ENCODE measurements around the gene USP17L24. TPM values are rescaled to one million over a fixed set of nuclear protein-coding genes. Genes with fewer than 3 reads are reported as not detected.

The USP17L24 gene
- not detected in 2 replicates for total RNA-seq

GRCh38 chr4:9324865-9325264 is at the start of gene USP17L24:
Gene USP17L24 (plus strand): TSS chr4:9325165. CDS start chr4:9325165, 0 bp downstream.

GRCh38 chr4:9329611-9330010 is 4.6 kb downstream of the USP17L24 start, which contains the start of gene USP17L25:
Gene USP17L25 (plus strand): TSS chr4:9329911. CDS start chr4:9329911, 0 bp downstream.

GRCh38 chr4:9334358-9334757 is 9.4 kb downstream of the USP17L24 start, which contains the start of gene USP17L26:
Gene USP17L26 (plus strand): TSS chr4:9334658. CDS start chr4:9334658, 0 bp downstream.

GRCh38 chr4:9339103-9339502 is 14.1 kb downstream of the USP17L24 start, which contains the start of gene USP17L5:
Gene USP17L5 (plus strand): TSS chr4:9339403. CDS start chr4:9339403, 0 bp downstream.

GRCh38 chr4:9343848-9344247 is 18.9 kb downstream of the USP17L24 start, which contains the start of gene USP17L27:
Gene USP17L27 (plus strand): TSS chr4:9344148. CDS start chr4:9344148, 0 bp downstream.

GRCh38 chr4:9348593-9348992 is 23.6 kb downstream of the USP17L24 start, which contains the start of gene USP17L28:
Gene USP17L28 (plus strand): TSS chr4:9348893. CDS start chr4:9348893, 0 bp downstream.

GRCh38 chr4:9353338-9353737 is 28.4 kb downstream of the USP17L24 start, which contains the start of gene USP17L29:
Gene USP17L29 (plus strand): TSS chr4:9353638. CDS start chr4:9353638, 0 bp downstream.

GRCh38 chr4:9362829-9363228 is 37.9 kb downstream of the USP17L24 start, which contains the start of gene USP17L30:
Gene USP17L30 (plus strand): TSS chr4:9363129. CDS start chr4:9363129, 0 bp downstream.

Other genes starting within 250 kb of the USP17L24 start
- not detected in 2 replicates for gene FAM90A26, start 154.8 kb upstream of the USP17L24 start, total RNA-seq
- not detected in 2 replicates for gene USP17L10, start 114.5 kb upstream of the USP17L24 start, total RNA-seq
- not detected in 2 replicates for gene USP17L11, start 109.8 kb upstream of the USP17L24 start, total RNA-seq
- gene USP17L12, start 105.0 kb upstream of the USP17L24 start, total RNA-seq: not detected in 2 replicates
- gene USP17L13, start 100.3 kb upstream of the USP17L24 start, total RNA-seq: not detected in 2 replicates
- not detected in 2 replicates for gene USP17L15, start 90.8 kb upstream of the USP17L24 start, total RNA-seq
- not detected in 2 replicates for gene USP17L17, start 81.3 kb upstream of the USP17L24 start, total RNA-seq
- gene USP17L18, start 76.5 kb upstream of the USP17L24 start, total RNA-seq: not detected in 2 replicates
- gene USP17L19, start 71.8 kb upstream of the USP17L24 start, total RNA-seq: not detected in 2 replicates
- not detected in 2 replicates for gene USP17L20, start 67.0 kb upstream of the USP17L24 start, total RNA-seq
- not detected in 2 replicates for gene USP17L21, start 62.3 kb upstream of the USP17L24 start, total RNA-seq
- not detected in 2 replicates for gene USP17L22, start 57.5 kb upstream of the USP17L24 start, total RNA-seq
- not detected in 2 replicates for gene USP17L25, start 4.7 kb downstream of the USP17L24 start, total RNA-seq
- not detected in 2 replicates for gene USP17L26, start 9.5 kb downstream of the USP17L24 start, total RNA-seq
- not detected in 2 replicates for gene USP17L5, start 14.2 kb downstream of the USP17L24 start, total RNA-seq
- not detected in 2 replicates for gene USP17L27, start 19.0 kb downstream of the USP17L24 start, total RNA-seq
- not detected in 2 replicates for gene USP17L28, start 23.7 kb downstream of the USP17L24 start, total RNA-seq
- not detected in 2 replicates for gene USP17L29, start 28.5 kb downstream of the USP17L24 start, total RNA-seq
- gene USP17L30, start 38.0 kb downstream of the USP17L24 start, total RNA-seq: not detected in 2 replicates
- not detected in 2 replicates for gene DEFB131A, start 119.2 kb downstream of the USP17L24 start, total RNA-seq